Measurements from ENCODE around the gene TLCD4. TPM values are rescaled to one million over a fixed set of nuclear protein-coding genes. Genes with fewer than 3 reads are reported as not detected.

Gene TLCD4
- total RNA-seq, 1 experiment from 2014 or later, result 14.1 TPM

DNA sequence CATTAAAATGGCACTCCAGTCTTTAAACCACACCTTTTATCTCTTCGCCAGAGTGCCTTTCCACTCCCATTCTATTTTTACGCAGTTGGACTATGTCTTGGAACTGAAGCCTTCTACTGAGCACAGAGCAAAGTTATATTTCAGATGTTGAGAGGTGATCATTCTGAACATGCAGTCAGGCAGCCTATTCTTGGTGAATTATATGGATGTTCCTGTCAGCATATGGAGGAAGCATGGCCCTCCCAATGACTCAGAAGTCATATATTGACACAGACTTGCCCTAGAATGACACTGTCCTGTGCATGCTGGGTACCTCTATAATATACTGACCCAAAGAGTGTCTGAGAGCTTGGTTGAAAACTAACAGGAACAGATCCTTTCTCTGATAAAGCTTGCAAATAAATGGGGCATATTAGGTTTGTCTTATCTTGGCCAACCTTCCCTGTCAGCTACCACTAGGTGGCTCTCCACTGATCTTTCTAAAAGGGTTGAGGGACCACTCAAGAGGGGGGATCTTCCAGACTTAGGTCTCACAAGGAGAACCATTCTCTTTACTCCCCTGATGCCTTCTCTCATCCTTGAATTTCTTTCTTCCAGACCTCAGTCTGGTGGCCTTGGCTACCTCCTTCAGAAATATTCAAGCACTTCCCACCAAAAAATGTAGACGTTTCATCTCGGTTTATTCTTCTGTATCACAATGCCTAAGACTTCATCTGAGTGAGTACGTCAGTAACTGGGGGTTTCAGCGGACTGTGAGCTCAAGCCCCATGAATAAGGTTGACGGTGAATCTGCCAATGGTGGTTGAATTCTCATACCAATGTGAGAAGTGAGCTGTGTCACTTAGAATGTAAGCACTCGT, 32.6 kb upstream of the TLCD4 start:
- Histone ChIP-seq H3K27me3 (replicated peaks; ENCODE audit: control insufficient read depth, insufficient read depth, low read length) (no peaks in the 10 kb centered on the region), H3K36me3 (ENCODE audit: control insufficient read depth, insufficient read depth, low read length) (no peaks in the 10 kb centered on the region), H3K4me1 (peaks cover 34% of the 10 kb centered on the region), H3K9me3 (no peaks in the 10 kb centered on the region), H3K4me3 (ENCODE audit: low read depth, low read length) (no peak overlapping the region)
- ChIA-PET CTCF (interaction anchor here (0.6 to 2.8 kb wide), 4 partner anchors 12 to 149 kb away, joined by 3 to 22 read pairs (median 4); partner anchors contain the start of genes ALG14, RWDD3 and TLCD4), POLR2A (no interaction called here)
- peaks cover 18% of the 10 kb centered on the region for H3K4me1 Mint-ChIP-seq (ENCODE audit: low read depth, unreplicated experiment)
- intact Hi-C loops (cut with micrococcal nuclease; ENCODE audit: unreplicated experiment), result no loop called here
- H3K27ac Mint-ChIP-seq (ENCODE audit: unreplicated experiment), result no peak overlapping the region
- no peak overlapping the region for H3K4me3 Mint-ChIP-seq (ENCODE audit: unreplicated experiment)
- H3K9me3 Mint-ChIP-seq (ENCODE audit: unreplicated experiment), result no peaks in the 10 kb centered on the region
- TF ChIP-seq, protein P1, sequence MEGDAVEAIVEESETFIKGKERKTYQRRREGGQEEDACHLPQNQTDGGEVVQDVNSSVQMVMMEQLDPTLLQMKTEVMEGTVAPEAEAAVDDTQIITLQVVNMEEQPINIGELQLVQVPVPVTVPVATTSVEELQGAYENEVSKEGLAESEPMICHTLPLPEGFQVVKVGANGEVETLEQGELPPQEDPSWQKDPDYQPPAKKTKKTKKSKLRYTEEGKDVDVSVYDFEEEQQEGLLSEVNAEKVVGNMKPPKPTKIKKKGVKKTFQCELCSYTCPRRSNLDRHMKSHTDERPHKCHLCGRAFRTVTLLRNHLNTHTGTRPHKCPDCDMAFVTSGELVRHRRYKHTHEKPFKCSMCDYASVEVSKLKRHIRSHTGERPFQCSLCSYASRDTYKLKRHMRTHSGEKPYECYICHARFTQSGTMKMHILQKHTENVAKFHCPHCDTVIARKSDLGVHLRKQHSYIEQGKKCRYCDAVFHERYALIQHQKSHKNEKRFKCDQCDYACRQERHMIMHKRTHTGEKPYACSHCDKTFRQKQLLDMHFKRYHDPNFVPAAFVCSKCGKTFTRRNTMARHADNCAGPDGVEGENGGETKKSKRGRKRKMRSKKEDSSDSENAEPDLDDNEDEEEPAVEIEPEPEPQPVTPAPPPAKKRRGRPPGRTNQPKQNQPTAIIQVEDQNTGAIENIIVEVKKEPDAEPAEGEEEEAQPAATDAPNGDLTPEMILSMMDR (IDR thresholded peaks at IDR 0.05; ENCODE audit: insufficient read depth in 1 of 2, low read depth in 1 of 2, low read length in 1 of 2, severe bottlenecking in 1 of 2, unreplicated experiment in 1 of 2), result peak; percentile 35 to 48
- peak in 1 of 2 experiments; percentile 16 for DNase-seq
- peaks cover 6% of the 10 kb centered on the region for H3K36me3 Mint-ChIP-seq (ENCODE audit: insufficient read depth, unreplicated experiment)
- H3K27me3 Mint-ChIP-seq (ENCODE audit: insufficient read depth, unreplicated experiment), result no peaks in the 10 kb centered on the region
- BruUV-seq (replicated peaks), result no TSS peak

DNA sequence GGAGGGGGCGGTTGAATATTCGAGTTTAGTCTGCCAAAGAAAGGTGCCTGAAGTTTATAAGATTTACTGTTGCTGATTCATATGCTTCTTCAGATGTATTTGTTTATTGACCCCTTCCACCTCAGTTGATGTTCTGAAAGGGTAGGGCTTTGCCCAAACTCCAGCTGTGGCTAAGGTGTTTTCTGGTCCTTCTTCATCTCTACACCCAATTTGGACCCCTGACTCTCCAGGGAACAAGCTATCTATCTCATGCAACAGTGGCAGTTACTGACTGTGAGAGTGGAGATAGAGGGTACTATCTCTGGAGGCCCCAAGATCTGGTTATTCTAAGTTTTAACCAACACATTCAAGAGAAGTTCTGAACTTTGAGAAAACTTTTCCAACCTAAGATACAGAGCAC, 31.8 kb upstream of the TLCD4 start:
- no peaks in the 10 kb centered on the region for H3K27me3 ChIP-seq (replicated peaks; ENCODE audit: control insufficient read depth, insufficient read depth, low read length)
- H3K4me1 Mint-ChIP-seq (ENCODE audit: low read depth, unreplicated experiment), result peaks cover 18% of the 10 kb centered on the region
- H3K27me3 Mint-ChIP-seq (ENCODE audit: insufficient read depth, unreplicated experiment), result no peaks in the 10 kb centered on the region
- TF ChIP-seq, protein P1 (IDR thresholded peaks at IDR 0.05; ENCODE audit: insufficient read depth in 1 of 2, low read depth in 1 of 2, low read length in 1 of 2, severe bottlenecking in 1 of 2, unreplicated experiment in 1 of 2), result no peak
- POLR2A ChIA-PET, result no interaction called here
- H3K36me3 ChIP-seq (ENCODE audit: control insufficient read depth, insufficient read depth, low read length), result no peaks in the 10 kb centered on the region
- CTCF ChIA-PET, result interaction anchor here (2.8 kb wide), 1 partner anchor 148 kb away, joined by 22 read pairs; the partner anchor contains the start of gene RWDD3
- DNase-seq, result no peak
- intact Hi-C loops (cut with micrococcal nuclease; ENCODE audit: unreplicated experiment), result no loop called here
- no peak overlapping the region for H3K4me3 ChIP-seq (ENCODE audit: low read depth, low read length)
- peaks cover 34% of the 10 kb centered on the region for H3K4me1 ChIP-seq
- no TSS peak for BruUV-seq (replicated peaks)
- peaks cover 6% of the 10 kb centered on the region for H3K36me3 Mint-ChIP-seq (ENCODE audit: insufficient read depth, unreplicated experiment)
- H3K9me3 Mint-ChIP-seq (ENCODE audit: unreplicated experiment), result no peaks in the 10 kb centered on the region
- no peak overlapping the region for H3K27ac Mint-ChIP-seq (ENCODE audit: unreplicated experiment)
- H3K9me3 ChIP-seq, result no peaks in the 10 kb centered on the region
- no peak overlapping the region for H3K4me3 Mint-ChIP-seq (ENCODE audit: unreplicated experiment)

DNA sequence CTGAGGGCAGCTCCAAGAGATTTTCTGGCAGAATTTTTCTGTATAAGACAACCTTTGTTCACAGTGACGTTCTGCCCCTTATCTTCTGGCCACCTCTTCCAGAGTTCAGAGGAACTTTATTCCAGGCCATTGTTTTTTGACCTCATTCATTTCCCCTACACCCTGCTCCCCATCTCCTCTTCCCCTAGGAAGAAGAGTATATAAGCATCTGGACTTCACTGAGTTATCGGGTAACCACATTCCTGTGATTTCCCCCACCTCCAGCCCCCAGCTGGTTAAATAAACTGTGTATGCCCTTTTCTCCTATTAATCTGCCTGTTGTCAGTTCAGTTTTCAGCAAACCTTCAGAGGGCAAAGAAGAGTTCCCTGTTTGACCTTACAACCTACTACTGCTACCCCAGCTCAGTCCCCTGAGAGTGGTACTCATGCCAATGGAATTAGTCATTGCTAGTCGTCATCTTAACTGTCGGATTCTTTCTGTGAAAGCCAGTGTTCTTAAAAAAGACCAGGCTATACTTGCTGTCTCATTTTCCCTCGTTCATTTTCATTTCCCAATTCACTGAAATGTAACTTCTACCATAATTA, 30.1 kb upstream of the TLCD4 start:
- Mint-ChIP-seq H3K4me1 (ENCODE audit: low read depth, unreplicated experiment) (peaks cover 18% of the 10 kb centered on the region), H3K36me3 (ENCODE audit: insufficient read depth, unreplicated experiment) (peaks cover 6% of the 10 kb centered on the region), H3K27me3 (ENCODE audit: insufficient read depth, unreplicated experiment) (no peaks in the 10 kb centered on the region), H3K27ac (ENCODE audit: unreplicated experiment) (peak overlapping the region; percentile 94), H3K4me3 (ENCODE audit: unreplicated experiment) (peak overlapping the region; percentile 64), H3K9me3 (ENCODE audit: unreplicated experiment) (no peaks in the 10 kb centered on the region)
- peak; percentile 62 to 74 for DNase-seq
- Histone ChIP-seq H3K4me3 (ENCODE audit: low read depth, low read length) (no peak overlapping the region), H3K27me3 (replicated peaks; ENCODE audit: control insufficient read depth, insufficient read depth, low read length) (no peaks in the 10 kb centered on the region), H3K4me1 (peaks cover 34% of the 10 kb centered on the region), H3K9me3 (no peaks in the 10 kb centered on the region), H3K36me3 (ENCODE audit: control insufficient read depth, insufficient read depth, low read length) (no peaks in the 10 kb centered on the region)
- CTCF ChIA-PET, result interaction anchor here (0.8 to 1.1 kb wide), 2 partner anchors 30 to 147 kb away, joined by 3 to 4 read pairs; partner anchors contain the start of genes RWDD3 and TLCD4
- BruUV-seq (replicated peaks), result no TSS peak
- POLR2A ChIA-PET, result no interaction called here
- intact Hi-C loops (cut with micrococcal nuclease; ENCODE audit: unreplicated experiment), result loop anchor here (1.0 to 2.0 kb wide), 4 partner anchors 14 to 171 kb away; partner anchors contain the start of genes ALG14, RWDD3 and TLCD4
- TF ChIP-seq, protein P1 (IDR thresholded peaks at IDR 0.05; ENCODE audit: insufficient read depth in 1 of 2, low read depth in 1 of 2, low read length in 1 of 2, severe bottlenecking in 1 of 2, unreplicated experiment in 1 of 2), result no peak

All from Caco-2 (cell line).